HFFc6 (cell line): ENCODE measurements around the gene PDE4B. TPM values are rescaled to one million over a fixed set of nuclear protein-coding genes. Genes with fewer than 3 reads are reported as not detected.

Source experiments
- DNase-seq: peaks from one replicate; pipeline ENCODE4 v3.0.0-alpha.2; 2018
- H3K27ac Mint-ChIP-seq: 2 replicates; pipeline ENCODE4 v1.8.0; 2020; ENCODE audit warnings: mild to moderate bottlenecking, mixed read lengths
- H3K27me3 Mint-ChIP-seq: 2 replicates; pipeline ENCODE4 v1.8.0; 2021; ENCODE audit warnings: mild to moderate bottlenecking, moderate library complexity, mixed read lengths; ENCODE audit not compliant: insufficient read depth
- H3K36me3 Mint-ChIP-seq: 2 replicates; pipeline ENCODE4 v1.8.0; 2021; ENCODE audit warnings: low read depth, mixed read lengths
- H3K4me1 Mint-ChIP-seq: 2 replicates; pipeline ENCODE4 v1.8.0; 2020; ENCODE audit warnings: low read depth, mixed read lengths
- H3K4me3 Mint-ChIP-seq: 2 replicates; pipeline ENCODE4 v1.8.0; 2020; ENCODE audit warnings: mild to moderate bottlenecking, moderate library complexity, mixed read lengths
- H3K9me3 Mint-ChIP-seq: 2 replicates; pipeline ENCODE4 v1.8.0; 2020; ENCODE audit warnings: mild to moderate bottlenecking, mixed read lengths
- total RNA-seq, 6 experiments: library from RNA; stranded (reverse); fragmentation: NEBNext Ultra II Directional; extraction: Animal tissue kit (Norgen Biotek cat#: 25700); gene quantifications; 2 replicates in 1 of 6; 3 replicates in 5 of 6; pipeline ENCODE4 v1.2.3, GENCODE V29; 2021
- TF ChIP-seq, protein P1 (sequence below): fragments of 200-600 bp; sonication (generic); IDR thresholded peaks from 2 replicates; pipeline ENCODE4 v1.5.0; 2021; ENCODE audit warnings: antibody characterized with exemption, mild to moderate bottlenecking

PDE4B gene
- total RNA-seq, 6 experiments from 2014 or later = 34.9 to 57.6 (median 42.8) TPM

GRCh38 chr1:66166753-66167152 is 374.1 kb downstream of the PDE4B start:
- Mint-ChIP-seq H3K4me3 (no peak overlapping the region), H3K9me3 (no peaks in the 10 kb centered on the region), H3K27me3 (peaks cover 2% of the 10 kb centered on the region; the same call in 1 of the 2 replicates), H3K27ac (no peak overlapping the region), H3K36me3 (no peaks in the 10 kb centered on the region), H3K4me1 (peaks cover 8% of the 10 kb centered on the region)
- TF ChIP-seq, protein P1, sequence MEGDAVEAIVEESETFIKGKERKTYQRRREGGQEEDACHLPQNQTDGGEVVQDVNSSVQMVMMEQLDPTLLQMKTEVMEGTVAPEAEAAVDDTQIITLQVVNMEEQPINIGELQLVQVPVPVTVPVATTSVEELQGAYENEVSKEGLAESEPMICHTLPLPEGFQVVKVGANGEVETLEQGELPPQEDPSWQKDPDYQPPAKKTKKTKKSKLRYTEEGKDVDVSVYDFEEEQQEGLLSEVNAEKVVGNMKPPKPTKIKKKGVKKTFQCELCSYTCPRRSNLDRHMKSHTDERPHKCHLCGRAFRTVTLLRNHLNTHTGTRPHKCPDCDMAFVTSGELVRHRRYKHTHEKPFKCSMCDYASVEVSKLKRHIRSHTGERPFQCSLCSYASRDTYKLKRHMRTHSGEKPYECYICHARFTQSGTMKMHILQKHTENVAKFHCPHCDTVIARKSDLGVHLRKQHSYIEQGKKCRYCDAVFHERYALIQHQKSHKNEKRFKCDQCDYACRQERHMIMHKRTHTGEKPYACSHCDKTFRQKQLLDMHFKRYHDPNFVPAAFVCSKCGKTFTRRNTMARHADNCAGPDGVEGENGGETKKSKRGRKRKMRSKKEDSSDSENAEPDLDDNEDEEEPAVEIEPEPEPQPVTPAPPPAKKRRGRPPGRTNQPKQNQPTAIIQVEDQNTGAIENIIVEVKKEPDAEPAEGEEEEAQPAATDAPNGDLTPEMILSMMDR = no peak
- DNase-seq = no peak

GRCh38 chr1:66167267-66167666 is 374.6 kb downstream of the PDE4B start:
- peaks cover 8% of the 10 kb centered on the region for H3K4me1 Mint-ChIP-seq
- no peaks in the 10 kb centered on the region for H3K9me3 Mint-ChIP-seq
- TF ChIP-seq, protein P1 = no peak
- H3K4me3 Mint-ChIP-seq = no peak overlapping the region
- no peak overlapping the region for H3K27ac Mint-ChIP-seq
- DNase-seq = no peak
- no peaks in the 10 kb centered on the region for H3K36me3 Mint-ChIP-seq
- H3K27me3 Mint-ChIP-seq = peaks cover 2% of the 10 kb centered on the region; the same call in 1 of the 2 replicates

DNA sequence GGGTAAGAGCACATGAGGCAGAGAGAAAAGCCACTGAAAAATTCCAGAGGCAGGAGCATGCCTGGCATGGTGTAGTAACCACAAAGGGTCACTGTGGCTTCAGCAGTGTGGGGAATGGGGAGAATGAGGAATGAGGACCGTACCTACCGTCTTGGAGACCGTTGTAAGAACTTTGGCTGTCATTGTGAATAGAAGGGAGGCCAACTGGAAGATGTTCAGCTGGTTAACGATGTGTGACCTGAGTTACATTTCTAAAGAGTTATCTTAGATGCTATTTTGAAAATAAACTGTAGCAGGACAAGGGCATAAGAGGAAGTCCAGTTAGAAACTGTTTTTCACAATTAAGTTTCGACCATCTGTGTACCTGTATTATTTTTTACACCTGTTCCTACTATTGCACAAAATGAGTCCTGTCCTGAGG is 375.8 kb downstream of the PDE4B start:
- Mint-ChIP-seq H3K27ac (no peak overlapping the region), H3K36me3 (no peaks in the 10 kb centered on the region), H3K9me3 (no peaks in the 10 kb centered on the region), H3K4me1 (peaks cover 8% of the 10 kb centered on the region), H3K4me3 (no peak overlapping the region), H3K27me3 (peaks cover 2% of the 10 kb centered on the region; the same call in 1 of the 2 replicates)
- TF ChIP-seq, protein P1 = no peak
- DNase-seq = peak; percentile 1

DNA sequence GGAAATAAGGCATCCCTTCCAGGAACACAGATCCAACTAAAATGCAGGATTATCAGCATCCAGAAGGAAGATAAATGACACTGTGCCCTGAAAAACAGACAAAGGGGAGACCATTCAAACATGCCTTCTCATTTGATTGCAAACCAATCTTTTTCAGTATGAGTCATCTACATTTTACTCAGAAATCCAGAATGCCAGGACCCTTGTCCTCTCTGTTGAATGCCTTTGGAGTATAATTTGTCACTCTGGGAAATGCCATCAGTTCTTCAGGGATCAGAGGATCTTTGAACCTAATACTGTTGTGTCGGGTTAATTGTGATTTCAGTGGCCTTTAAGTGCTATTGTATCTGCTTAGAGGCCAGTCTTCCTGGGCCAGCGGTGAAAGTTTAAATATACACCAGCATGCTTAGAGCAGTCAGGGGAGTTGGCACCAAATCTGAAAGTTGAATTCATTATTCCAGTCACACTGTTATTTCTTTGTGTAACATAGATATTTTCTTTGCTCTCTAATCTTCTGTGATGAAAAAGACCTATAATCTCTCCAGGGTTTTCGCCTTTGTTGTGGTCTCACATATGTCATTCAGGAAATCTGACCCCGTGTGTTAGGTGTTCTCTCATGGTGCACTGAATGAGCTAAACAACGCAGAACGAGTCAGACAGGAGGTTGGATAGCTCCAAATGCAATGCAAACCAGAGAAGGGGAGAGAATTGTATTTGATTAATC is 376.4 kb downstream of the PDE4B start:
- Mint-ChIP-seq H3K27ac (no peak overlapping the region), H3K4me3 (no peak overlapping the region), H3K4me1 (peaks cover 8% of the 10 kb centered on the region), H3K36me3 (no peaks in the 10 kb centered on the region), H3K9me3 (no peaks in the 10 kb centered on the region), H3K27me3 (peaks cover 2% of the 10 kb centered on the region; the same call in 1 of the 2 replicates)
- TF ChIP-seq, protein P1 = no peak
- DNase-seq = no peak

- Mint-ChIP-seq H3K27ac (no peak overlapping the region), H3K27me3 (peaks cover 6% of the 10 kb centered on the region; the same call in 1 of the 2 replicates), H3K4me1 (peaks cover 8% of the 10 kb centered on the region), H3K4me3 (no peak overlapping the region), H3K36me3 (no peaks in the 10 kb centered on the region), H3K9me3 (no peaks in the 10 kb centered on the region)
- no peak for DNase-seq
- TF ChIP-seq, protein P1 = no peak
Measured at GRCh38 chr1:66172272-66172671, 379.6 kb downstream of the PDE4B start.
